GM18873 (cell line): Measurements from ENCODE around the gene TTF1.
"Not testable (repeated sequence)": the region's sequence is repeated elsewhere in the genome, so short reads cannot be mapped to it uniquely, and the experiment has no call there.

Experiments
- ATAC-seq: cut with Tn5 transposase; IDR thresholded peaks from one replicate; pipeline ENCODE4 v1.9.1; 2021; ENCODE audit warnings: mild to moderate bottlenecking, moderate library complexity, moderate number of reproducible peaks; ENCODE audit not compliant: unreplicated experiment, low FRiP score

The TTF1 gene

DNA sequence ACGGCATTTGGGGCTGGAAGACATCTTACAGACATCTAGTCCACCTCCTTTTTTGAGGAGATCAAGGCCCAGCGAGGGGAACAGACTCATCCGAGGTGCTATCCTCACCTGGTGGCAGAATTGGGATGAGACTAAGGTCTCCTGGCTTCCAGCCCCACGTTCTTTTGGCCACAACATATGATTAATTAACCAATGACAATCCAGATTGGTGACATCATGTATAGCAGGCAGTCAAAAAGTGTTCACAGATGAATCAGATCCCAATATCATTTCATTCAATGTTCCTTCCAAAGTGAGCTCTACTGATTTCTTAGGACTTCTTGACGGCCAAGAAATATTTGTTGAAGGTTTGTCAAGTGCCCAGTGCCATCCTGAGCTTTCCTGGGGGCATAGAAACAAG, 7.3 kb upstream of the TTF1 start:
- no peak for ATAC-seq

DNA sequence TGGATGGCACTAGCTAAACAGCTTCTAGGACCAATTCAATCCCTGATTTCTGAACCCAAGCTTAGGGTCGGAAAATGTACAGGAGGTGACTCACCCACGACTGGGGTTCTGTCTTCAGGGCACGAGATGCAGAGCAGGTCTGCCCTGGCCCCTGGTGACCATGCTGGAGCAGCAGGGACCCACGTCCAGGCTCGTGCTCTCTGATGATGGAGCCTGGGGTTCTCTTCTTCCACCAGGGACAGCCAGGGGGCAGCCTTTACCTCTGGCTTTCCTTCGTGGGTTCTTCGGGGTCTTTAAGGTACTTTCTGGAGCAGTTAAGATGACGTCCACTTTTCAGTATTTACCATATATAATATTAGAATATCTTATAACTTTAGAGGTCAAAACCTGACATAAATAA, 5.4 kb upstream of the TTF1 start:
- no peak for ATAC-seq

DNA sequence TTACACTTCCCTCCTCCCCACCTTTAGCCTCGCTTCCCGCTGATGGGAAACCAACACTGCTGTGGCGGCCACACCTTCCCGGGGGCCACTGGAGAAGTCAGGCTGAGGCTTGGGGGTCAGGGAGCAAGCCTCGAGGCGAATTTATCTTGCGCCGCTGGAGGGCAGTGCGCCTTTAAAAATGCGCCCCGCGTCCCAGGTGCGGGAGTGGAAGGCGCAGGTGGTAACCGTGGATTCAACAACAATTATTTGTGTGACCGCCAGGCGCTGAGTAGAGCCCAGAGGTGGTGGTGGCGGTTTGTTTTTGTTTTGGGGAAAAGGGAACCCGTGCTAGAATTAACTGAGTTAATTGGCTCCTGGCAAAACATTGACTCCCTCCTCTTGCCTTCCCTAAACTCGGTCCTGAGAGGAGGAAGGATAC, 4.5 kb upstream of the TTF1 start:
- no peak for ATAC-seq

DNA sequence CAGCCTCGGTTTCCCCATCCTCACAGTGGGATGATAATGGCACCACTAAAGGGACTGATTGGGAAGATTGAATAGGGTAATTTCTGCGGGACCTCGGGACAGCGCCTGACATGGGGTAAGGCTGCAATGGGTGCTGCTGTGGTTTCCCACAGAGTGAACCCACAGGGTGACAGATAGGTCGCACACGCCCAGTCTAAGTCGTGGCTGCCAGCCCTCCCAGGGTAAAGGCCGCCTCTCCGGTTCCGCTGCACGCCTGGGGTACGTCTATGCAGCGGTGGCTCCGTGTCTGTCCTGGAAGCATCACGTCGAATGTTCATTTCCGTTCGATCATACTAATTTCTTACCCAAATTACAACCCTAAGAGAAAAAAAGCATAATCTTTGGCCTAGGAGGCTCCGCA, 4.0 kb upstream of the TTF1 start:
- ATAC-seq = no peak

DNA sequence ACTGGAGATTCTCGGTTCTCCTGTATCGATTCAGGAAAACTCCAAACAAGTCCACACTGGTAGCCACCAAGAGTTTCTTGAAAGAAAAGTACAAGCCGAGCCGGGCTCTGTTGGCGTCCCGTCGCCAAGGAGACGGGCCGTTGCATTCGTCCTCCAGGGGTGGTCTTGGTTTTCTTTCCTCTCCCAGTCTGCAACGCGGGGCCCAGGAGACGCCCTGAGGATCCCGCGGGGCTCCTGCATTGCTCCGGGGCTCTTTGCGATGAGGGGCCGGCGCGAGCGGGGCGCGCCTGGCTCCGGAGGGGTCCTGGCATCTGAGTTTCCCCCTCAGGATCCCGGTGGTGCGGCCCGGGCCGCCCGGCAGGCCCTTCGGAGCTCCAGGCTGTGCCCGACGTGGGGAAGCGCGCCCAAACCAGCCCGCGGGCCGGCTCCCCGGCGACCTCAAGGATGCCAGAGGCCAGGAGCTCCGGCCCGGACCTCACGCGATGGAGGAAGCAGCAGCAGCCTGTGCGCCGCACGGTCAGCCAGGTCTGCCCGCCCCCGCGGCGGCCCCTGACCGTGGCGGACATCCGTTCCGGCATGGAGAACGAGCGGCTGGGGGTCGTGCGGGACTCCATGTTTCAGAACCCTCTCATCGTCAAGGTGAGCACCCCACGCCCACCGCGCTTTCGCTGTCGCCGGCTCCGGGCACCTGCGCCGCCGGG, 3.3 kb upstream of the TTF1 start, which contains the start of gene CFAP77:
CFAP77 (plus strand) TSS at position 384 of the 701 bp plus-strand sequence; CDS start at position 445, 61 bp downstream.
- no peak for ATAC-seq

DNA sequence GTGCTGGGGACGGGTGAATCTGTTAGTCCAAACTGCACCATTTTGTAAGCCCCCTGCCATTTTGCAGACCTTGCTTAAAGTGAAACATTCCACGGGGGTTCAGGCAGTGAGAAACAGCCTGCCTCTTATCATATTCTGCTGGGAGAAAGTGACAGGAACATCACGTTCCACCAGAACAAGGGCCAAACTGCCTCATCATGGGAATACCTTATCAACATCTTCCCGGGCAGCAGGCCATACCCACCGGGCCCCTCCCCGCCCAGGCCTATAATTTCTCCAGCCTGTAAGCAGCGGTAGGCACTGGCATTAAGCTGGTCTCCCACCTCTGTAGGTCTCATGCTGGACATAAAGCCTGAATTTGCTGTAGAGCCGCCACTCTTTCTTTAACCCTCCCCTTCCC, 1.9 kb upstream of the TTF1 start:
- no peak for ATAC-seq

DNA sequence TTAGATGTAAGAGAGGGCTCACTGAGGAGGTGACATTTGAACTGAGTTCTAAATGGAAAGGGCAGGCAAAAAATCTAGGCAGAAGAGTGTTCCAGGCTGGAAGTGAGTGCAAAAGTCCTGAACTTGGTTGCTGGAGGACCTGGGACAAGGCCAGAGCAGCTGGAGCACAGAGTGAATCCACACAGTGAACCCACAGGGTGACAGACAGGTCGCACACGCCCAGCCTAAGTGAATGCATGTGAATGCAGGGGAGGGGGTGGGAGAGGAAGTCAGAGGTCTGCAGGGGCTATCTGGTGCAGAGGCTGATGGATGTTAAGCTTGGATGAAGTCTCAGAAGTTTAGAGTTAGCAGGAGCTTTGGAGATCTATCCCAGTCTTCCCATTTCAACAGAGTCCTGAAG, 556 bp upstream of the TTF1 start:
- no peak for ATAC-seq

DNA sequence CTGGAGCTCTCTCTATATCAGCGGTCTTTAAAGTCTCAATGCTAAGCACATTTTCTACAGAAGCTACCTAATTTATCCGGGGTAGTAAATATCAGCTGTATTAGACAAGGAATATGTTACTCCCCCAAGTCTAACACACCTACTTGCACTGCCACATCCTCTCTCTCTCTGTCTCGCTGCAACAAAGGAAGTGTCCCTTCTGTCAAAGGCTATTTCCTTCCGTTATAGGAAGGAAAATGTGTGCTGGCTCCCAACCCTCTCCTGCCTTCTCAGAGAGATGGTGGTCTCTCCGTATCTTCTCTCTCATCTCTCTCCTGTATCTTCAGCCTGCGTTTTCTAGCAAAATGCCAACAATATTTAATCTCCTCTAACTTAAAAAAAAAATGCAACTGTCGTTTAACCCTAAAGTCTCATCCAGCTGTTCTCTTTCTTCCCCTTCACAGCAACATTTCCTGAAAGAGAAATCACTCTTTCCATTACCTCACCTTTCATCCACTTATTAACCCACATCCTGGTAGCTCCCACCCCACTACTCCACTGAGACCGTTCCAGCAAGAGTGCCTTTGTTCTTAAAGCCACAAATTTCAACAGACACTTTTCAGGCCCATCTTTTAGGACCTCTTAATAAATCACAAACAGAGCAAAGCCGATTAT, 2.3 kb downstream of the TTF1 start:
- ATAC-seq = no peak

DNA sequence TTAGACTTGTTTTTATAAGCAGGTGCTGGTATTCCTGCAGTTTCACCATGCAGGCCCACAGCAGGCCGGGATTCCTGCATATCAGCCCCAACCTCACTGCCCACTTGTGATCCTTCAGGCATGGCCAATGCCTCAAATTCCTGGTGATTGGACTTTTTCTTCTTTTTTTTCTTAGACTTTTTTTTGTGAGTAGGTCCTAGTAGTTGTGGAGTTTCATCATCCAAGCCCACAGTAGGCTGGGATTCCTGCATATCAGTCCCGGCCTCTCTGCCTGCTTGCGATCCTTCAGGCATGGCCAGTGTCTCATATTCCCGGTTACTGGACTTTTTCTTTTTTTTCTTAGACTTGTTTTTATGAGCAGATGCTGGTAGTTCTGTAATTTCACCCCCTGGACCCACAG, 4.8 kb downstream of the TTF1 start:
- no peak for ATAC-seq

DNA sequence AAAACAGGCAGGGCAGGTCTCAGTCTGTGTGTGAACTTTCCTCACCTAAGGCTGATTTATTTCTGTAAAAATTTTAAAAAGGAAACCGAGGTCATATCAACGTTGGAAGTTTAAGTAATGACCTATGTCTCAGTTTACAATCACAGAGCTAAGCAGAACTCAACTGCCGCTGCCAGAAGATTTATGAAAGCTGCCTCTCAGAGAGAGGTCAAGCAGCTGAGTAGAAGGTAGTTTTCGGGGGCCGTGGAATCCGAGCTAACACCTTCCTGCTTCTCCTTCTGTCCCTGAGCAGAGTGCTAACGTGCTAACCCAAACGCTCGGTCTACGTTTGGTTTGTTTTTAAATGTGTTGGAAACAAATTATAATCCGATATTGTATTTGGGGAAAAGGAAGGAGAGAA, 11.1 kb downstream of the TTF1 start:
- no peak for ATAC-seq

DNA sequence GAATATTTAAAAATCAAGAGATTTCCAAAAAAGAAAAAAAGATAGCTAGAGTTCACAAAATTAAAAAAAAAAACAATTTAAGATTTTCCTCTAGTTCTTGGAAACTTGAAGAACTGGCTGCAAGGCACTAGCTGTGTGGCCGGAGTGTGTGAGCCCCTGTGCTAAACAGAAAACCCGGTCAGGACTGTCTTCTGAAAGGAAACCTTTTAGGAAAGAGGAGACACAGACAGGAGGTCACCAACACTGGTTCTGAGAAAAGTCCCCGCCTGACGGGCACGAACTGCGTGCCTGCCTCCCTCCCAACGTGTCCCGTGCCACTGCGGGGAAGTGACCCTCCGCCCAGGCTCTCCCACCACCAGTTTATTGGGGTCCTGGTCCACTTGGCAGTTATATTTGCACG, 15.2 kb downstream of the TTF1 start:
- no peak for ATAC-seq

DNA sequence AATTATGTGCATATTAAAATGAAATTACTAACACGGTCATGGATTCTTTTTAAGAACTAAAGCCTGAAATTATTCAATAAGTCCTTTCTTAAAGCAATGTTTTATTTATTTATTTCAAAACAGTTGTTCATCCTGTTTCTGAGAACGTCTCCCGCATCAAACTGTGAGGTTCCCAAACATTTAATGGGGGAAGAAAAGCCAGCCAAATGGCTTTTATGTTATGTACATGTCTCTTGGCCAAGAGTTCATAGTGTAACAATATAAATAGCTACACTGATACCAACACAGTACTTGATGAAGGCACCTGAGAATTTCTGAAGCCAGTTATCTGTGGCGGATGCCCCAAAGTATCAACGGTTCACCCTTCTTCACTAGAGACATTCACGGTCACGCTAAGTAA, 15.7 kb downstream of the TTF1 start:
- ATAC-seq = no peak

DNA sequence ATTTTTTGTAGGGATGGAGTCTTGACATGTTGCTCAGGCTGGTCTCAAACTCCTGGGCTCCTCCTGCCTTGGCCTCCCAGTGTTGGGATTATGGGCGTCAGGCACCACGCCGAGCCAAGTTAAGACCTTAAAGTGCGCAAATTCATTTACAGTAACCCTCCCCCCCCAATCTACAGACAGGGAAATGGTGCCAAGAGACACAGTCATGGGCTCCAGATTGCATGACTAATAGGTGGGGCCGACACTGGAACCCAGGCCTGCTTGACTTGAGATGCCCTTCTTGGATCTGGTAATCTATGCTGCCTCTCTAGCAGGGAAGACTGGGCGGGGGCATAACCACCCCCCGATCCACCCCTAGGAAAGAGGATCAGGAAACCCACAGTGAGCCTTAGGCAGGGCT, 19.5 kb downstream of the TTF1 start:
- no peak for ATAC-seq

DNA sequence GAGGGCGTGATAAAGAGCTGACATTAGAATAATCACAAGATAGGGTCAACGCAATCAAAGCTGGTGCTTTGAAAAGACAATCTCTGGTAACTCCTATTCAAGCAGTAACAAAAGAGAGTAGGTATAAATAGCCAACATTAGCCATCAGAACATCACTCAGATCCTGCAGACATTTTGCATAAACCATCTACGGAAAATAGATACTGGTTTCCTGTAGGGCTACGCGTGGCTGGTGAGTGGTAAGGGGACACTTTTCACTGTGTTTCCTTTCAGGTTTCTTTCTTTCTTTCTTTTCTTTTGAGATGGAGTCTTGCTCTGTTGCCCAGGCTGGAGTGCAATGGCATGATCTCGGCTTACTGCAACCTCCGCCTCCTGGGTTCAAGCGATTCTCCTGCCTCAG, 22.3 kb downstream of the TTF1 start:
- ATAC-seq = no peak

DNA sequence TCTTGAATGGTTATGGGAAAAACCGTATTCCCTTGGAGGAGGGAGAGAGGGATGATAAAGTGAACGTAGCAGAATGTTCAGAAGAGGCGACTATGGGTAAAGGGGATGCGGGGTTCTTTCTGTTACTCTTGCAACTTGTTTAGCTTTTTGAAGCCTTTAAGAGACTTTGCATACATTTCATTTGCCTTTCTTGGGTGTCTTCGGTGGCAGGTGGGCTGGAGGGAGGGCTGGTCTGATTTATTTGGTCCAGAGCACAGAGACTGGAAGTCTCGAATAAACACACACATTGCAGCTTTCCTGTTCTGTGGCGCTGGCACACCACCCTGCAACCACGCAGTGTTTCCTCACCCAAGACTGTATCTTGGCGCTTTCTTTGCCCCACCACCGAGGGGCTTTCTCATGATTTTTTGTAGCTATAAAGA, 23.2 kb downstream of the TTF1 start:
- no peak for ATAC-seq

DNA sequence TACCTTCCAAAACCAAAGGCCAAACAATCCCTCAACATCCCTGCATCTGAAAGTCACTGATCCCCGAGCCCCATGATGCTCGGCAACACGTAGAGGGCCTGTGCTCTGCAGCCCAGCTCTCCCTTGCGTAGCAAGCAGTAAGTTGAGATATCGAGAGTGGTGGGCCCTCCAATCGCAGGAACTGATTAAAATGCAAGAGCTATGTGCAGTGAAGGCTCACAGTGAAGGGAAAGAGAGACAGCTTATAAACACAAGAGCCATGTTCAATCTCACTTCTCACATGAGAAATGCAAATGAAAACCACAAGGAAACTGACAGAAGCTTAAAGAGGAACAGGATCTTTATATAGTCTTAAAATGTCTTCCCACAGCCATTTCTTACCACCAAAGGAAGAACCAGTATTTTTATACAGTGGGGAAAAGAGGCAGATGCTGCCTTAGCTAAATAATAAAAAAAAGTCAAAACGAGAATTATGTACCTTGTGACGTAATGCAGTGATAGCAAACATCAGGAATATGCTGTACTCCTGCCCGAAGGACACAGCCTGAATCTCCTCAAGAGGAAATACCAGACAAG, 24.6 kb downstream of the TTF1 start:
- ATAC-seq = peak; percentile 48

DNA sequence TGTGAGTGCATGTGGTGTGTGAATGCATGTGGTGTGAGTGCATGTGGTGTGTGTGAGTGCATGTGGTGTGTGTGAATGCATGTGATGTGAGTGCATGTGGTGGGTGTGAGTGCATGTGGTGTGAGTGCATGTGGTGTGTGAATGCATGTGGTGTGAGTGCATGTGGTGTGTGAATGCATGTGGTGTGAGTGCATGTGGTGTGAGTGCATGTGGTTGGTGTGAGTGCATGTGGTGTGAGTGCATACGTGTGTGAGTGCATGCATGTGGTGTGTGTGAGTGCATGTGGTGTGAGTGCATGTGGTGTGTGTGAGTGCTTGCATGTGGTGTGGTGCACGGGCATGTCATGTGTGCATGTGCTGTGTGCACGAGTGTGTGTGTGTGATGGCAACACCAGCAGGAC, 28.2 kb downstream of the TTF1 start:
- ATAC-seq = not testable (repeated sequence)

DNA sequence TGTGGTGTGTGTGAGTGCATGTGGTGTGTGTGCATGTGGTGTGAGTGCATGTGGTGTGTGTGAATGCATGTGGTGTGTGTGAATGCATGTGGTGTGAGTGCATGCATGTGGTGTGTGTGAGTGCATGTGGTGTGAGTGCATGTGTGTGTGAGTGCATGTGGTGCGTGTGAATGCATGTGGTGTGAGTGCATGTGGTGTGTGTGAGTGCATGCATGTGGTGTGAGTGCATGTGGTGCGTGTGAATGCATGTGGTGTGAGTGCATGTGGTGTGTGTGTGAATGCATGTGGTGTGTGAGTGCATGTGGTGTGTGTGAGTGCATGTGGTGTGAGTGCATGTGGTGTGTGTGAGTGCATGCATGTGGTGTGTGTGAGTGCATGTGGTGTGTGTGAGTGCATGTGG, 28.9 kb downstream of the TTF1 start:
- not testable (repeated sequence) for ATAC-seq

DNA sequence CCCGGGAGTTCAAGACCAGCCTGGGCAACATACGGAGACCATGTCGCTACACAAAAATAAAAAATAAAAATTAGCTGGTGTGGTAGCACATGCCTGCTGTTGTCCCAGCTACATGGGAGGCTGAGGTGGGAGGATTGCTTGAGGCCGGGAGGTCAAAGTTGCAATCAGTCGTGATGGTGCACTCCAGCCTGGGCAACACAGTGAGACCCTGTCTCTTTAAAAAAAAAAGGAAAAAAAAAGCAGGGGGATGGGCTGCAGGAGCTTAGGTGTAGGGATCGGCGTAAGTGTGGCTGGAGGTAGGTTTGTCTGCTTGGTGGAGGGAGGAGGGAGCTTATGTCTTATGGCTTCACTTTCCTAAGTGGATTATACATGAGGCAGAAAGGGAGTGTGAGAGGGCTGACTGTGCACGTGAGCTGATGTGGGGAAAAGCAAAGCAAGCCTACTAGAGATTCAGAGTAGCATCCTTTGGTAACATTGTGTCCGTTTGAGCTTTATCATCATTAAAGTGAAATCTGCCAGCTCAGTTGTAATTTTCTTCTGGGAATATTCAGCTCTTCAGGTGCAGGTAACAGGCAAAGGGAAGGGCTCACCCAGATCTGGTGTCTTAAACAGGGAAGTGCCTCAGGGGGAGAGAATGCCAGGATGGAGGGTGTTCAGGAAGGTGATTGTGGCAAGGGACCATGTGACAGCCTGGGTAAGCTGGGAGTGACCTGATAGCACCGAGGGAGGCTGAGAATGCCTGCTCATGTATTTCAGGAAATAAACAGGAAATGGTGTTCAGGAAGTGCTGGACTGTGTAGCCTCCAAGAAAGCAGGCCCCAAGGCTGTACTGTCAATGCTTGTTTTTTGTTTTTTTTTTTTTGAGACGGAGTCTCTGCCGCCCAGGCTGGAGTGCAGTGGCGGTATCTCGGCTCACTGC, 34.2 kb downstream of the TTF1 start:
- no peak for ATAC-seq

DNA sequence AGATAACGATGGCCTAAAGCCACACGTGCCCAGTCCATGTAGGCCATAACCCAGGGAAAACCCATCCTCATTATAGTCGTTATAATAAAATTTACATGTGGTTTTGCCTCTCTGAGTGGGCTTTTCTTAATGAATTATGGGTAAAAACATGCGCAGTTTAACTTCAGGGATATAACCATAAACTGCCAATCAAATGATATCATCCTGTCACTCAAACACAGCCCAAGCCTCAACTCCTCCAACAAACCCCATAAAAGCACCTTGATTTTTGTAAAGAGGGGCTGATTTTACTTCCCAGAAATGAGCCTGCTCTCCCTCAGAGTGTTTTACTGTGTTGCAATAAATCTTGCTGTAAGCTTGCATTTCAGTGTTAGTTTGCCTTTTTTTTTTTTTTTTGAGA, 36.0 kb downstream of the TTF1 start:
- no peak for ATAC-seq

DNA sequence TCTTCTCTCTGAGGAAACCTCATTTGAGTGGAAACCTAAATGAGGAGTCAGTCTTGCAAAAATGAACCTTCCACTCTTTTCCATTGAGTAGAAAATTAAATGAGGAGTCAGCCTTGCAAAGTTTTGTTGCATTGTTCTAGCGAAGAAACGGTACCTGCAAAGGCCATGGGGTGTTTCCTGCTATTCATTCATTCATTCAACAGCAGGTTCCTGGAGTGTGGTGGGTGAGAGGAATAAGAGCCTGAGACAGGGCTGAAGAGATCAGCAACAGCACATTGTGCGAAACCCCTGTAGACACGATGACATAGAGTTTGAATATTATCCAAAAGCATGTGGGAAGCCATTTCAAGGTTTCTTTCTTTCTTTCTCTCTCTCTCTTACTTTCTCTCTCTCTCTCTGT, 37.2 kb downstream of the TTF1 start:
- ATAC-seq = no peak
